A549 (cell line): ENCODE data around the gene ZBTB16. TPM values are rescaled to one million over a fixed set of nuclear protein-coding genes. Genes with fewer than 3 reads are reported as not detected.
A peak's percentile ranks its signal among the peaks of the same experiment; 100 is the strongest.

Experiments used
- ATAC-seq, 2 experiments: fragments of 200-7000 bp in 1 of 2; fragments of >200 bp in 1 of 2; cut with Nextera tagmentation in 1 of 2; cut with Tn5 transposase in 1 of 2; 3 replicates each; pipeline versions ENCODE4 v1.8.0 to v1.9.1; 2018 to 2020; ENCODE audit warnings: mild to moderate bottlenecking in 1 of 2, moderate library complexity in 1 of 2
- CTCF ChIA-PET: fragments of 300-600 bp; sonication (Branson Sonifier 250); formaldehyde crosslinking; extraction: SDS; loops from one replicate; lab custom pipeline; 2021; ENCODE audit warnings: antibody characterized with exemption, inconsistent platforms; lab: Yijun Ruan, JAX
- POLR2A ChIA-PET: fragments of 350-600 bp; formaldehyde crosslinking; extraction: SDS; loops from one replicate; lab custom pipeline; 2021; ENCODE audit warnings: antibody characterized with exemption, inconsistent platforms; lab: Yijun Ruan, JAX
- DNase-seq, 2 experiments: peaks; one replicate each; pipeline versions ENCODE4 v3.0.0 to v3.0.0-alpha.2; 2011 to 2016; ENCODE audit warnings: low read depth in 1 of 2, low spot score in 1 of 2
- FAIRE-seq: peaks from 2 replicates; lab custom pipeline; 2011; peaks lifted over from hg19 to GRCh38; lab: Jason Lieb, UNC
- H3K27ac ChIP-seq, 2 experiments: fragments of >200 bp; sonication (Bioruptor Twin); formaldehyde crosslinking; 3 replicates each; pipeline ENCODE4 v1.5.1; 2016 to 2017
- H3K4me1 ChIP-seq: fragments of >200 bp; sonication (Bioruptor Twin); formaldehyde crosslinking; 3 replicates; pipeline ENCODE4 v1.6.1; 2016
- H3K4me2 ChIP-seq: fragments of >200 bp; sonication (Bioruptor Twin); formaldehyde crosslinking; 3 replicates; pipeline ENCODE4 v1.6.1; 2016
- H3K4me3 ChIP-seq: fragments of >200 bp; sonication (Bioruptor Twin); formaldehyde crosslinking; 3 replicates; pipeline ENCODE4 v1.5.1; 2016
- H3K9me3 ChIP-seq: fragments of >200 bp; sonication (Bioruptor Twin); formaldehyde crosslinking; 3 replicates; pipeline ENCODE4 v1.6.1; 2016
- CBX8 ChIP-seq: fragments of 200-600 bp; sonication (generic); IDR thresholded peaks from 2 replicates; pipeline ENCODE4 v1.6.1; 2016
- CHD2 ChIP-seq: fragments of 150-350 bp; IDR thresholded peaks from 2 replicates; pipeline ENCODE4 v1.6.1; 2014; ENCODE audit warnings: low read length; ENCODE audit not compliant: partially characterized antibody
- E2F6 ChIP-seq: IDR thresholded peaks from 2 replicates; pipeline ENCODE4 v1.6.1; 2012; ENCODE audit warnings: low read depth, borderline replicate concordance
- EHF ChIP-seq: fragments of 250-450 bp; sonication (Bioruptor Pico); IDR thresholded peaks from 2 replicates; pipeline ENCODE4 v1.5.0; 2020; ENCODE audit warnings: mild to moderate bottlenecking
- ELK1 ChIP-seq: fragments of 150-350 bp; IDR thresholded peaks from 2 replicates; pipeline ENCODE4 v1.6.1; 2014; ENCODE audit warnings: low read depth, mild to moderate bottlenecking, low read length
- GATA3 ChIP-seq: IDR thresholded peaks from 2 replicates; pipeline ENCODE4 v1.6.1; 2012; ENCODE audit warnings: borderline replicate concordance
- HDAC2 ChIP-seq: fragments of 200-600 bp; sonication (generic); IDR thresholded peaks from 2 replicates; pipeline ENCODE4 v1.6.1; 2016
- HES2 ChIP-seq: fragments of >200 bp; sonication (Bioruptor Twin); formaldehyde crosslinking; IDR thresholded peaks from 2 replicates; pipeline ENCODE4 v1.6.1; 2016
- HEYL ChIP-seq: fragments of 250-450 bp; sonication (Bioruptor Pico); IDR thresholded peaks from 2 replicates; pipeline ENCODE4 v1.8.0; 2021; ENCODE audit warnings: mild to moderate bottlenecking, moderate library complexity
- HOXB13 ChIP-seq: fragments of 250-450 bp; sonication (Bioruptor Pico); IDR thresholded peaks from 2 replicates; pipeline ENCODE4 v1.5.0; 2020; ENCODE audit warnings: low read depth, mild to moderate bottlenecking, moderate library complexity
- JUN ChIP-seq, 2 experiments: fragments of >200 bp; sonication (Bioruptor Twin); formaldehyde crosslinking; IDR thresholded peaks; 2 replicates in 1 of 2; 3 replicates in 1 of 2; pipeline ENCODE4 v1.6.1; 2016 to 2017
- MYC ChIP-seq: IDR thresholded peaks from 2 replicates; pipeline ENCODE4 v1.6.1; 2012; ENCODE audit warnings: mild to moderate bottlenecking, inconsistent platforms, low read length, improper control_type of control experiment, borderline replicate concordance
- NFE2L2 ChIP-seq: fragments of 150-350 bp; conservative IDR thresholded peaks from 2 replicates; pipeline ENCODE4 v1.6.1; 2014; ENCODE audit warnings: low read length
- NR3C1 ChIP-seq: fragments of >200 bp; sonication (Bioruptor Twin); formaldehyde crosslinking; IDR thresholded peaks from 3 replicates; pipeline ENCODE4 v1.6.1; 2017
- PBX3 ChIP-seq: IDR thresholded peaks from 2 replicates; pipeline ENCODE4 v1.6.1; 2012
- SMC3 ChIP-seq: fragments of >200 bp; sonication (Bioruptor Twin); formaldehyde crosslinking; IDR thresholded peaks from 3 replicates; pipeline ENCODE4 v1.6.1; 2018; ENCODE audit warnings: inconsistent platforms
- TFCP2L1 ChIP-seq: fragments of 250-450 bp; sonication (Bioruptor Pico); IDR thresholded peaks from 2 replicates; pipeline ENCODE4 v1.5.0; 2021; ENCODE audit warnings: mild to moderate bottlenecking
- TP53 ChIP-seq: fragments of 250-450 bp; sonication (Bioruptor Pico); IDR thresholded peaks from 2 replicates; pipeline ENCODE4 v1.5.0; 2021; ENCODE audit warnings: mild to moderate bottlenecking, moderate library complexity
- USF2 ChIP-seq: fragments of 450-650 bp; IDR thresholded peaks from 2 replicates; pipeline ENCODE4 v1.6.1; 2014; ENCODE audit warnings: antibody characterized with exemption
- WGBS: methylation state at CpG from one replicate; pipeline ENCODE4 v1.1.6; 2017; ENCODE audit errors: missing lambda C conversion rate; 5-methylcytosine and 5-hydroxymethylcytosine counted together
- polyA plus RNA-seq, 4 experiments: library from polyadenylated mRNA; depleted of rRNA in 3 of 4; stranded (reverse); fragments of >200 nt; fragmentation: RNase III in 1 of 4; extraction: RNeasy Plus Mini Kit Qiagen cat#74134 plus additional on column Dnase treatment in 1 of 4; gene quantifications; 2 replicates in 3 of 4; 3 replicates in 1 of 4; pipeline ENCODE4 v1.2.3, GENCODE V29; 2011 to 2017
- TF ChIP-seq, protein P1 (sequence below): IDR thresholded peaks from 2 replicates; pipeline ENCODE4 v1.6.1; 2012
- TF ChIP-seq, protein P2 (sequence below): fragments of >200 bp; sonication (Bioruptor Twin); formaldehyde crosslinking; IDR thresholded peaks from 3 replicates; pipeline ENCODE4 v1.5.1; 2016

Gene ZBTB16
- polyA plus RNA-seq, 2 of the 4 experiments (the other 2 are of a cell fraction), result not detected

- Histone ChIP-seq H3K9me3 (no peaks in the 10 kb centered on the region), H3K4me3 (no peak overlapping the region), H3K4me1 (peaks cover 4% of the 10 kb centered on the region; the same call in 2 of the 3 replicates), H3K27ac (no peak overlapping the region), H3K4me2 (no peak overlapping the region)
- ChIA-PET POLR2A (no interaction called here), CTCF (interaction anchor here (0.9 to 3.1 kb wide), 4 partner anchors 17 to 218 kb away, joined by 4 to 18 read pairs (median 4); no protein-coding TSS in a partner anchor)
- ATAC-seq, result peak in 1 of 2 experiments; percentile 50; a peak in 4 of 6 replicates
- 39% methylated on average over 10 of the region's 10 CpGs for WGBS
- DNase-seq, result peak in 1 of 2 experiments; percentile 20
- TF ChIP-seq EHF (CRISPR knock-in tag), result no peak
- TF ChIP-seq JUN (IDR thresholded peaks at IDR 0.05), result no peak
- TF ChIP-seq NFE2L2, result no peak
- no peak for TF ChIP-seq NR3C1
- no peak for TF ChIP-seq HDAC2
- TF ChIP-seq GATA3, result no peak
- TF ChIP-seq HEYL, result no peak
- TF ChIP-seq CBX8, result no peak
- FAIRE-seq, result no peak
Measured at GRCh38 chr11:114044042-114044871, 15.3 kb upstream of the ZBTB16 start.

DNA sequence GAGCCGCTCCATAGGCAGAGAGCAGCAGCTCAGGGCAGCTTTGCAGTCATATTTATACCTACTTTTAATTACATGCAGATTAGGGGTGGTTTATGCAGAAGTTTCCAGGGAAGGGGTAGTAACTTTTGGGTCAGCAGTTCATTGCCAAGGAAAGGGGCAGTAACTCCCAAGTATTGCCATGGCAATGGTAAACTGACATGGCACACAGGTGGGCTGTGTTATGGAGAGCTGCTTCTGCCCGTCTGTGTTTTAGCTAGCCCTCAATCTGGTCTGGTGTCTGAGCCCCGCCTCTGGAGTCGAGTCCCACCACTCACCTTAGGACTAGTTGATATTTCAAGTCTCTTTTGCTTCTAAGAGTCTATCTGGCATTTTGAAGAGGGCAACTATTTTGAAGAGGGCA, 12.2 kb upstream of the ZBTB16 start:
- TF ChIP-seq GATA3 (no peak), SMC3 (no peak), EHF (CRISPR knock-in tag) (no peak), TFCP2L1 (CRISPR knock-in tag) (no peak), ELK1 (no peak), CHD2 (no peak), E2F6 (no peak), HES2 (no peak), MYC (no peak), USF2 (no peak), NFE2L2 (no peak), HOXB13 (CRISPR knock-in tag) (no peak), HDAC2 (no peak), TP53 (CRISPR knock-in tag) (no peak), HEYL (no peak), PBX3 (no peak)
- TF ChIP-seq, protein P1, sequence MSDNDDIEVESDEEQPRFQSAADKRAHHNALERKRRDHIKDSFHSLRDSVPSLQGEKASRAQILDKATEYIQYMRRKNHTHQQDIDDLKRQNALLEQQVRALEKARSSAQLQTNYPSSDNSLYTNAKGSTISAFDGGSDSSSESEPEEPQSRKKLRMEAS, result no peak
- TF ChIP-seq, protein P2, sequence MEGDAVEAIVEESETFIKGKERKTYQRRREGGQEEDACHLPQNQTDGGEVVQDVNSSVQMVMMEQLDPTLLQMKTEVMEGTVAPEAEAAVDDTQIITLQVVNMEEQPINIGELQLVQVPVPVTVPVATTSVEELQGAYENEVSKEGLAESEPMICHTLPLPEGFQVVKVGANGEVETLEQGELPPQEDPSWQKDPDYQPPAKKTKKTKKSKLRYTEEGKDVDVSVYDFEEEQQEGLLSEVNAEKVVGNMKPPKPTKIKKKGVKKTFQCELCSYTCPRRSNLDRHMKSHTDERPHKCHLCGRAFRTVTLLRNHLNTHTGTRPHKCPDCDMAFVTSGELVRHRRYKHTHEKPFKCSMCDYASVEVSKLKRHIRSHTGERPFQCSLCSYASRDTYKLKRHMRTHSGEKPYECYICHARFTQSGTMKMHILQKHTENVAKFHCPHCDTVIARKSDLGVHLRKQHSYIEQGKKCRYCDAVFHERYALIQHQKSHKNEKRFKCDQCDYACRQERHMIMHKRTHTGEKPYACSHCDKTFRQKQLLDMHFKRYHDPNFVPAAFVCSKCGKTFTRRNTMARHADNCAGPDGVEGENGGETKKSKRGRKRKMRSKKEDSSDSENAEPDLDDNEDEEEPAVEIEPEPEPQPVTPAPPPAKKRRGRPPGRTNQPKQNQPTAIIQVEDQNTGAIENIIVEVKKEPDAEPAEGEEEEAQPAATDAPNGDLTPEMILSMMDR, result no peak
- ATAC-seq (no peak), DNase-seq (no peak), FAIRE-seq (no peak)
- Histone ChIP-seq H3K4me3 (no peak overlapping the region), H3K27ac (no peak overlapping the region), H3K9me3 (no peaks in the 10 kb centered on the region), H3K4me2 (no peak overlapping the region), H3K4me1 (no peaks in the 10 kb centered on the region)
- POLR2A ChIA-PET, result no interaction called here
- 10% methylated on average over 3 of the region's 4 CpGs for WGBS
- CTCF ChIA-PET, result interaction anchor here (0.7 to 1.3 kb wide), 3 partner anchors 11 to 214 kb away, joined by 3 to 5 read pairs (median 3); no protein-coding TSS in a partner anchor
